Ovary (tissue), 9 donors: Measurements from ENCODE around the gene ACTR1A. TPM values are rescaled to one million over a fixed set of nuclear protein-coding genes. Genes with fewer than 3 reads are reported as not detected.
A peak's percentile ranks its signal among the peaks of the same experiment; 100 is the strongest.

Experiments used
- DNase-seq, 5 donors: peaks; one replicate each; pipeline ENCODE4 v3.0.0-alpha.2; 2019 to 2020
- H3K27ac ChIP-seq, 2 donors: fragments of 200-600 bp; one replicate each; pipeline versions ENCODE4 v1.5.1 to v1.8.0; 2019 to 2022
- H3K27me3 ChIP-seq: fragments of 200-600 bp; one replicate; pipeline ENCODE4 v1.8.0; 2022
- H3K36me3 ChIP-seq: fragments of 200-600 bp; sonication (generic); one replicate; pipeline ENCODE4 v1.5.1; 2019
- H3K4me1 ChIP-seq: one replicate; pipeline ENCODE4 v1.8.1; 2013; ENCODE audit warnings: mild to moderate bottlenecking, moderate library complexity; ENCODE audit not compliant: insufficient read depth
- H3K4me3 ChIP-seq: fragments of 200-600 bp; sonication (generic); one replicate; pipeline ENCODE4 v1.5.1; 2017
- H3K9me3 ChIP-seq, 2 donors: fragments of 200-600 bp in 1 of 2; sonication (generic) in 1 of 2; one replicate each; pipeline versions ENCODE4 v1.5.1 to v1.8.1; 2013 to 2019; ENCODE audit warnings: mild to moderate bottlenecking in 1 of 2, moderate library complexity in 1 of 2
- EP300 ChIP-seq: sonication (generic); formaldehyde crosslinking; IDR thresholded peaks from one replicate; pipeline ENCODE4 v1.6.1; 2017; ENCODE audit warnings: antibody characterized with exemption
- POLR2A ChIP-seq: fragments of 450-650 bp; IDR thresholded peaks from one replicate; pipeline ENCODE4 v1.6.1; 2017; ENCODE audit warnings: antibody characterized with exemption, mild to moderate bottlenecking, moderate library complexity
- WGBS, 3 donors: extraction: QIAGEN DNeasy Blood & Tissue Kit in 1 of 3; methylation state at CpG; one replicate each; pipeline versions ENCODE4 v1.1.5 to v1.1.7; 2013 to 2017; 5-methylcytosine and 5-hydroxymethylcytosine counted together
- intact Hi-C, 4 donors: fragments of 100-400 bp; cut with DNase I; formaldehyde crosslinking; loops; one replicate each; pipeline versions ENCODE4 v1.11.0 to v1.15.1; 2022 to 2023
- polyA plus RNA-seq, 2 donors: library from polyadenylated mRNA; stranded (reverse); fragments of 200-250 nt in 1 of 2; fragments of 350-450 nt in 1 of 2; fragmentation: Illumina TruSeq in 1 of 2; extraction: RNeasy Lipid Tissue Mini Kit (QIAGEN cat#74804) in 1 of 2; gene quantifications; one replicate each; pipeline ENCODE4 v1.2.3, GENCODE V29; 2013 to 2014
- total RNA-seq, 7 donors: library from RNA; depleted of rRNA in 2 of 7; stranded (reverse); fragments of >200 nt in 2 of 7; fragmentation: NEBNext Ultra II Directional in 3 of 7; extraction: Animal tissue kit (Norgen Biotek cat#: 25700) in 3 of 7; gene quantifications; one replicate each; pipeline versions ENCODE4 v1.1.0 to v1.2.4, GENCODE V29; 2016 to 2023
- TF ChIP-seq, protein P1 (sequence below), 3 donors: fragments of 450-650 bp in 2 of 3; fragments of 200-600 bp in 1 of 3; IDR thresholded peaks; one replicate each; pipeline versions ENCODE4 v1.5.1 to v1.8.0; 2016 to 2022; ENCODE audit warnings: antibody characterized with exemption in 3 of 3, mild to moderate bottlenecking in 1 of 3
- donor health status: DM: no; HTN: no; CAD: no; lungs with moderate emphysema.
- donor health status: DM: no; HTN: no; CAD: no.
- donor health status: Bipolar disorder and iron deficiency.
- donor health status: DM: yes; HTN: yes; CAD: no.
- donor health status: DM: no; HTN: no; CAD: no.
- donor health status: DM: yes; HTN: yes; CAD: no.

The ACTR1A gene
- total and polyA plus RNA-seq, 9 donors: 38.0 to 83.6 (median 60.1) TPM

GRCh38 chr10:102546606-102547320 lies 44.3 kb upstream of the ACTR1A start:
- Histone ChIP-seq H3K36me3 (no peaks in the 10 kb centered on the region), H3K27ac (no peak overlapping the region), H3K9me3 (no peaks in the 10 kb centered on the region), H3K4me1 (peaks cover 7% of the 10 kb centered on the region), H3K27me3 (no peaks in the 10 kb centered on the region), H3K4me3 (no peak overlapping the region)
- intact Hi-C loops: no loop called here
- DNase-seq: no peak
- TF ChIP-seq EP300: no peak
- TF ChIP-seq, protein P1, sequence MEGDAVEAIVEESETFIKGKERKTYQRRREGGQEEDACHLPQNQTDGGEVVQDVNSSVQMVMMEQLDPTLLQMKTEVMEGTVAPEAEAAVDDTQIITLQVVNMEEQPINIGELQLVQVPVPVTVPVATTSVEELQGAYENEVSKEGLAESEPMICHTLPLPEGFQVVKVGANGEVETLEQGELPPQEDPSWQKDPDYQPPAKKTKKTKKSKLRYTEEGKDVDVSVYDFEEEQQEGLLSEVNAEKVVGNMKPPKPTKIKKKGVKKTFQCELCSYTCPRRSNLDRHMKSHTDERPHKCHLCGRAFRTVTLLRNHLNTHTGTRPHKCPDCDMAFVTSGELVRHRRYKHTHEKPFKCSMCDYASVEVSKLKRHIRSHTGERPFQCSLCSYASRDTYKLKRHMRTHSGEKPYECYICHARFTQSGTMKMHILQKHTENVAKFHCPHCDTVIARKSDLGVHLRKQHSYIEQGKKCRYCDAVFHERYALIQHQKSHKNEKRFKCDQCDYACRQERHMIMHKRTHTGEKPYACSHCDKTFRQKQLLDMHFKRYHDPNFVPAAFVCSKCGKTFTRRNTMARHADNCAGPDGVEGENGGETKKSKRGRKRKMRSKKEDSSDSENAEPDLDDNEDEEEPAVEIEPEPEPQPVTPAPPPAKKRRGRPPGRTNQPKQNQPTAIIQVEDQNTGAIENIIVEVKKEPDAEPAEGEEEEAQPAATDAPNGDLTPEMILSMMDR (IDR thresholded peaks at IDR 0.05): no peak
- no peak for TF ChIP-seq POLR2A
- 11 to 26% (median 24%) methylated on average over 12 of the region's 12 CpGs for WGBS, 3 donors

DNA sequence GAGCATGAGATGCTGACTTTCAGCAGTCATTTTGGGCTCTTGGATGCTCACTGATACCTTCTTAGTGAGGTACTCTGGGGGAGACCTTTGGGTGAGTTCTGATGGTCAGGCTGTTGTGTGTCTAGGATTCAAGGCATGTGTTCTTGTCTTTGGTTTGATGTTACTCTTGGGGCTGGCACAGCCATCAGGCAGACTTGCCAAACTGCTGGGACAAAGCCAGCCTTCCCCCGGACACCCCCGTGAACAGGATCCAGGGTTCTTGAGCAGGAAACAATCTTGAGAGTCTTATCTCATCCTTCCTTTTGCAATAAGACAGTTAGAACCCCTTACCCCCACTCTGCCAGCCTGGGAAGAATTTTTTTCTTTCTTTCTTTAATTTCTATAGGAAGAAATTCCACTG lies 43.5 kb upstream of the ACTR1A start:
- peaks cover 7% of the 10 kb centered on the region for H3K4me1 ChIP-seq
- H3K27me3 ChIP-seq: no peaks in the 10 kb centered on the region
- H3K9me3 ChIP-seq: no peaks in the 10 kb centered on the region
- H3K4me3 ChIP-seq: no peak overlapping the region
- DNase-seq: peak in 1 of 5 donors; percentile 20
- H3K27ac ChIP-seq: no peak overlapping the region
- no peaks in the 10 kb centered on the region for H3K36me3 ChIP-seq
- intact Hi-C loops: no loop called here
- 7 to 34% (median 16%) methylated on average over 2 of the region's 2 CpGs for WGBS, 3 donors
- TF ChIP-seq POLR2A (no peak), EP300 (no peak)
- TF ChIP-seq, protein P1 (IDR thresholded peaks at IDR 0.05): no peak

- no peaks in the 10 kb centered on the region for H3K27me3 ChIP-seq
- DNase-seq: no peak
- no peak overlapping the region for H3K4me3 ChIP-seq
- no peaks in the 10 kb centered on the region for H3K36me3 ChIP-seq
- peaks cover 7% of the 10 kb centered on the region for H3K4me1 ChIP-seq
- intact Hi-C loops: no loop called here
- no peaks in the 10 kb centered on the region for H3K9me3 ChIP-seq
- no peak for TF ChIP-seq EP300
- TF ChIP-seq, protein P1 (IDR thresholded peaks at IDR 0.05): no peak
- TF ChIP-seq POLR2A: no peak
- 88 to 98% (median 91%) methylated on average over 7 of the region's 7 CpGs for WGBS, 3 donors
- no peak overlapping the region for H3K27ac ChIP-seq
Measured at GRCh38 chr10:102545265-102545871, 42.9 kb upstream of the ACTR1A start.

GRCh38 chr10:102542800-102543418 lies 40.4 kb upstream of the ACTR1A start:
- Histone ChIP-seq H3K36me3 (no peaks in the 10 kb centered on the region), H3K27me3 (no peaks in the 10 kb centered on the region), H3K4me1 (peaks cover 7% of the 10 kb centered on the region), H3K4me3 (no peak overlapping the region), H3K9me3 (no peaks in the 10 kb centered on the region), H3K27ac (no peak overlapping the region)
- intact Hi-C loops: no loop called here
- no peak for DNase-seq
- 80 to 86% (median 85%) methylated on average over 8 of the region's 8 CpGs for whole genome bisulfite sequencing, 3 donors
- no peak for TF ChIP-seq POLR2A
- no peak for TF ChIP-seq EP300
- TF ChIP-seq, protein P1 (IDR thresholded peaks at IDR 0.05): no peak
